Fibroblast of pulmonary artery (primary cell): ENCODE measurements around the gene CYSTM1.
A peak's percentile ranks its signal among the peaks of the same experiment; 100 is the strongest.

ENCODE experiments used
- DNase-seq: peaks from one replicate; pipeline ENCODE4 v3.0.0-alpha.2; 2010; ENCODE audit warnings: low read depth
- H3K4me3 ChIP-seq: replicated peaks from 2 replicates; pipeline ENCODE4 v1.5.1; 2011; ENCODE audit warnings: low read depth, mild to moderate bottlenecking, control low read depth, low read length, moderate library complexity
- CTCF ChIP-seq: IDR thresholded peaks from 2 replicates; pipeline ENCODE4 v1.5.1; 2011; ENCODE audit warnings: mild to moderate bottlenecking, control low read depth, low read length, inconsistent platforms; ENCODE audit errors: missing control alignments

Gene CYSTM1

GRCh38 chr5:140174465-140175366 lies at the start of gene CYSTM1:
CYSTM1 (plus strand) TSS chr5:140175188; CDS start chr5:140194466, 19,278 bp downstream.
- TF ChIP-seq CTCF, result no peak
- peak within 1 kb of the TSS; percentile 87 for H3K4me3 ChIP-seq
- DNase-seq, result peak; percentile 96

GRCh38 chr5:140125637-140126036 lies 49.4 kb upstream of the CYSTM1 start, which contains the start of gene IGIP:
IGIP (plus strand) TSS chr5:140125937; CDS start chr5:140128477, 2,540 bp downstream.
- H3K4me3 ChIP-seq, result no peak within 1 kb of the TSS
- DNase-seq, result no peak
- TF ChIP-seq CTCF, result no peak

- no peak for DNase-seq
- no peak overlapping the region for H3K4me3 ChIP-seq
- no peak for TF ChIP-seq CTCF
Observed at GRCh38 chr5:140126315-140127012, 48.5 kb upstream of the CYSTM1 start.

- DNase-seq, result no peak
- no peak for TF ChIP-seq CTCF
- H3K4me3 ChIP-seq, result no peak overlapping the region
Observed at GRCh38 chr5:140128376-140128775, 46.6 kb upstream of the CYSTM1 start.

GRCh38 chr5:140130949-140131733 lies 43.8 kb upstream of the CYSTM1 start:
- TF ChIP-seq CTCF, result no peak

GRCh38 chr5:140131967-140132409 lies 43.0 kb upstream of the CYSTM1 start:
- no peak overlapping the region for H3K4me3 ChIP-seq
- peak; percentile 86 for DNase-seq
- no peak for TF ChIP-seq CTCF

More at GRCh38 chr5:140130949-140131733, 43.8 kb upstream of the CYSTM1 start:
- no peak for DNase-seq
- no peak overlapping the region for H3K4me3 ChIP-seq
